Midbrain (tissue), 1 donor: ENCODE results near the gene FBXL5.

Experiments
- DNase-seq: peaks from one replicate; lab custom pipeline; 2025; lab: John Stamatoyannopoulos, UW

The FBXL5 gene

GRCh38 chr4:15655223-15656037, at the start of gene FBXL5:
Gene FBXL5 (minus strand): TSS chr4:15655357. CDS start chr4:15655287, 70 bp downstream.
- DNase-seq: peak; percentile 80

- DNase-seq: no peak
Observed at GRCh38 chr4:15704129-15704528, 49.0 kb upstream of the FBXL5 start.

- DNase-seq: no peak
Observed at GRCh38 chr4:15703439-15703838, 48.3 kb upstream of the FBXL5 start.

- peak; percentile 38 for DNase-seq
Observed at GRCh38 chr4:15702941-15703403, 47.8 kb upstream of the FBXL5 start, which contains the start of gene BST1. Gene BST1 (plus strand): TSS chr4:15703065. CDS start chr4:15703145, 80 bp downstream.

- DNase-seq: no peak
Observed at GRCh38 chr4:15696866-15697265, 41.7 kb upstream of the FBXL5 start.

DNA sequence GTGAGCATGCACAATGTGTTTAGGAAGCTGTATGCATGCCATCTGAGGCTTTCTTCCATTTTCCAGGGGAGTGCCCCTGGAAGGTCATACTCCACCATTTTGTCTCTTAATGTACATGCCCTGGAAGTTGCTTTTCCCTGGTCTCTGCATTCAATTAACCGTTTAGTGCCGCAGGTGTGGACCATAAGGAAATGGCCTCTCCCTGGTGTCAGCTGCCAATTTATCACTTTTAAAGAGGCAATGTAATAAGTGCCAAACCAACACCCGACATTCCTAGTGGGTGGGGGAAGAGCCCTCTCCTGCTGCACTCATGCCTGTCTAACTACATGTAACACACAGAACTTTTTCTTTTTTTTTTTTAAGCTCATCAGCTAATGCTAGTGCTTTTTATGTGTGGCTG, 40.6 kb upstream of the FBXL5 start:
- no peak for DNase-seq

DNA sequence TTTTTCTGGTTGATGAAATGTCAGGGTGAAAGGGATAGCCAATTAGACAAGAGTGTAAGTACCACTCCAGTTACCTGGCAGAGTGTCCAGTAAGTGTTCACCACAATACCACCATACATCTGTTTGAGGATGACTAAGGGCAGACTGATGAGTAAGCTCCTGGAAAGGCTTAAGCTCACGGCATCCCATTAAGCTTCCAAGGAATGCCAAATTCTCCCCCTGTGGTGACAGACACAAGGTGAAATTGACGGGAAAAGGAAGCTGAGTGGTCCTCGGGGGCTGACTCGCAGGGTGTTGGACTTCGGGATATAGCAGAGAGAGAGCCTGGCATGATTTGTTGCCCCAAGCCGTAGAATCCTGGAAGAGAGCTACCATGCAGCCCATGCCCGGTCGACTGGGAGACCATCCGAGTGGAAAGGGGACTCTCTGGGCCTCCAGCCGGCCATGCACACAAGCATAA, 40.1 kb upstream of the FBXL5 start:
- no peak for DNase-seq

GRCh38 chr4:15694431-15694830, 39.3 kb upstream of the FBXL5 start:
- no peak for DNase-seq

DNA sequence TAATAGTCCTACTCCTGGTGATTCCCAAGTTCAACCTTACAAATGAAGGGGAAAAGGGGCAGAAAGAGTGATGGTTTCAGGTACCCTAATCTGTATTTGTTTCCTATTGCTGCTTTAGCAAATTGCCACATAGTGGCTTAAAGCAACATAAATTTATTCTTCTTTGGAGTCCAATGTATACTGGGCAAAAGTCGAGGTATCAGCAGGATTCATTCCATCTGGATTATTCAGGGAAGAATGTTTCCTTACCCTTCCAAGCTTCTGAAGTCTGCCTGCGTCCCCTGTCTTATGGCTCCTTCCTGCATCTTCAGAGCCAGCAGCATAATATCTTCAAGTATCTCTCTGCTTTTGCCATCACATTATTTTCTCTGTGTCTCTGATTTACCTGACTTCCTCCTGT, 37.4 kb upstream of the FBXL5 start:
- DNase-seq: no peak

DNA sequence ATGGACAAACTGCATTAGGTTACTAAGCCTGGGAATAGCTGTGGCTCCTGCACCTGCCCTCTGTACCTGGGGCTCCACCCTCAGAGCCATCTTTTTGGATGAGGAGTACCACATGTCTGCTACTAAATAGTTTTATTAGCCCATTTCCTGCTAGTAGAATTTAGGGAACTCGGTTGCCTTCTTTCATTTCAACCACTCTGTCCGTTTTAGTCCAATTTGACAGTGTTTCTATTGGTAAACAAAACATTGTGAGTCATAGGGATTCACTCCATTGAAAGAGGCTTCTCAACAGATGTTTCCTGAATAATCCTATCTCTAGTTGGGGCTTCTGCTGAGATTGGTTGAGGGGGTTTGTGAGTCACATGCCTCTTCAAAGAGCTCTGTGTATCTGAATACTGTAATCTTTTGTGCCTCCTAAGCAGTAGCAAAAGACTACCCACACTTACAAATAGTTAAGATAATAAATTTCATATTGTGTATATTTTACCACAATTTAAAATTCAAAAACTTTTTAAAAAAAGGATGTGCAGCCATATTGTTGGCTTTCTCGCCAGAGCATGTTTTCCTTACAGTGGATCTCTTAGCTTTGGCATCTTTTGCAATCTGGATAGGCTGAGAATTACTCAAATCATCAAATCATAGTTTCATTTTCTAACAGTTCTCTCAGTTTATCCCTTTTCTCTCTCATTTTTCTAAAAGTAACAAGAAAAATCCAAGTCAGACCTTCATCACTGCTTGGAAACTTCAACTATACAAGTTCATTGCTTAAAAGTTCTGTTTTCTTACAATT, 36.4 kb upstream of the FBXL5 start:
- DNase-seq: no peak

DNA sequence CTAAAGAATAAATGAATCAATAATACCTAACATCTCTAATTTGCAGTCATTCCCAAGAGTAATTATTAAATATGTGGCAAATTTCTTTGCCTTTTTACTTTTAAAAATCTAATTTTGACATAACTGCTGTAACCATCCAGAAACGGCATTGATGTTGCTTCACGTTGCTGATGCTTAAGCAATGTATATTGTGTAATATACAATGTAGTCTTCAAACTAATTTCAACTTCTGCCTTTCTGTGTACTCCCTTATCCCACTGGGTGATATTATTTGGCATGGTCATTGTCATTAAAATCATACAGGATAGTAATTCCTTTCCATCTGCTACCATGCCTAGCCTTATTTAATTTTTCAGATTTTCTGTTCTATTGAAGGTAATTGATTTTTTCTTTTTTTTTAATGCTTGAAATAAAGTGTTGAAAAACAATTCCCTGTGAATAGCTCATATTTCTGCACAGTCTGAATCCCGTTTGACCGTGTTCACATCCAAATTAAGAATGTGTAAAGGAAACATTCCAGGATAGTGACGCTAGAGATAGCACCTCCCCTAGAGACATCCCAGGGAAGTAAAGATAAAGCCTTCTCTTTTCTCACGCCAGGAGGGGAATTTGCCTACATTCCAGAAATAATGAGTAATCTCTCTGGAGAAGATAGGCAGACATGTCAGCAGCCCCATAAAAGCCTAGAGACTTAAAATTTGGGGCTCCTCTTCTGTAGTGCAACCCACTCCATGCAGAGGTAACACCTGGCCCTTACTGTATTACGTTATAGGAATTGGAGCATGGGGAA, 35.1 kb upstream of the FBXL5 start:
- no peak for DNase-seq

GRCh38 chr4:15689540-15689939, 34.4 kb upstream of the FBXL5 start:
- no peak for DNase-seq

- DNase-seq: no peak
Observed at GRCh38 chr4:15688051-15688450, 32.9 kb upstream of the FBXL5 start.

DNA sequence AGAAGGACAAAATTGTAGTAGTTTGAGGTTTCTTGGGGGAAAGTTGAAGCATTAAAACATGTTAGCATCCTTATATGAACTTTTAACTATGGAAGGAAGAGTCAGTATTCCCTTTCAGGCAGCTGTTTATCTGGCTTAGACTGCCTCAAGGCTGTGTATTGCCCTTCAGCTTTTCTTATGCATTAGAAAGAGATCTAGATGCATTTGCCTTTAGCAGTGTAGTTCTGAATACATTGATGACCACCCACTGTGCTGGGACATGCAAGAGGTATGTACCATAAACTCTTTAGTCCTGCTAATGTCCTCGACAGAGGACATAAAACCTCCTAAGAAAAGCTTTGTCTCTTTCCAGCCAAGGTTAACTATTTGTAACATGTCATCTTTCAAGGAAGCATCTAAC, 29.3 kb upstream of the FBXL5 start:
- DNase-seq: no peak

DNA sequence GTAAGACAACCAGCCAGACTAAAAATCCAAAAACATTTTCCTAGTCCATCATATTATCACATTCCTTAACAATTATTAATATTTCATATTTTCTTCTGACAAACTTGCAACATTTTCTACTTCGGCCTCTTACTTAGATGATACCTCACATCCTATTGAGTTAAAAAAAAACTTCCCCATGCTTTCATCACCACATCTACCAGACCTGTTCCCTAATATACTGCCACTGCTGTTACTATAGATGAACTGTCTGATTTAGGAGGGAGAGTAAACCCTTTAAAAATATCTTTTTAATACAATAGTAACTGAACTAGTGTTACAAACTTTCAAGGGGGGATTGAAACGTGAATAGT, 28.0 kb upstream of the FBXL5 start:
- no peak for DNase-seq

- peak; percentile 58 for DNase-seq
Observed at GRCh38 chr4:15682242-15683142, 27.3 kb upstream of the FBXL5 start.

- peak; percentile 99 for DNase-seq
Observed at GRCh38 chr4:15681372-15682241, 26.4 kb upstream of the FBXL5 start, which contains the start of gene FAM200B. Gene FAM200B (plus strand): TSS chr4:15681827. CDS start chr4:15686978, 5,151 bp downstream.

- DNase-seq: no peak
Observed at GRCh38 chr4:15681067-15681371, 25.9 kb upstream of the FBXL5 start.

GRCh38 chr4:15677507-15677988, 22.4 kb upstream of the FBXL5 start:
- DNase-seq: no peak

DNA sequence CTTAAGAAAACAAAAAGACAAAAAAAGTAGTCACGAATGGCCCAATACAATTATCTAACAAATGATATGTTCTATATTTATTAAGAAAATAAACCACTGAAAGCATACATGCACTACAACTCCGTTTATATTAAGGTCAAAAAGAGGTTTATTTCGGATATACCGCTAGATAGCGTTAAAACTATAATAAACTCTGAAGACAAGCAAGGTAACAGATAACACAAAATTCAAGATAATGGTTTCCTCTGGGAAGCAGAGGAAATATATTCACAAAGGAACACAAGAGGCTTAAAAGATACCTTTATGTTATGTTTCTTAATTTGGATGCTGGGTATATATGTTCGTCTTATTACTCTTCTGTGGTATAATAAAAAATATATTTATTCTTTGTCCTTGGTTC, 21.7 kb upstream of the FBXL5 start:
- DNase-seq: no peak
